HepG2 (cell line): ENCODE data around the gene PABPC1L2A.
"Not testable (repeated sequence)": the region's sequence is repeated elsewhere in the genome, so short reads cannot be mapped to it uniquely, and the experiment has no call there.

ENCODE experiments used
- MAFG ChIP-seq: sonication (generic); formaldehyde crosslinking; IDR thresholded peaks from 2 replicates; pipeline ENCODE4 v1.5.1; 2020; ENCODE audit warnings: mild to moderate bottlenecking, missing genetic modification reagents
- MIER2 ChIP-seq: IDR thresholded peaks from 2 replicates; pipeline ENCODE4 v1.6.1; 2016; ENCODE audit warnings: missing biosample characterization, missing genetic modification reagents
- MTA1 ChIP-seq: sonication (generic); formaldehyde crosslinking; IDR thresholded peaks from 2 replicates; pipeline ENCODE4 v1.4.0; 2020; ENCODE audit warnings: missing genetic modification reagents, mild to moderate bottlenecking, borderline replicate concordance
- NFIC ChIP-seq: IDR thresholded peaks from 2 replicates; pipeline ENCODE4 v1.6.1; 2012; ENCODE audit warnings: mild to moderate bottlenecking, low read length, inconsistent platforms
- TRIM24 ChIP-seq: sonication (generic); formaldehyde crosslinking; IDR thresholded peaks from 2 replicates; pipeline ENCODE4 v1.8.0; 2022; ENCODE audit warnings: mild to moderate bottlenecking, missing genetic modification reagents
- ZMYM4 ChIP-seq: sonication (generic); formaldehyde crosslinking; IDR thresholded peaks from 2 replicates; pipeline ENCODE4 v1.8.1; 2023; ENCODE audit warnings: mild to moderate bottlenecking, missing genetic modification reagents
- ZNF274 ChIP-seq: sonication (generic); formaldehyde crosslinking; IDR thresholded peaks from 2 replicates; pipeline ENCODE4 v1.5.1; 2020; ENCODE audit warnings: mild to moderate bottlenecking, missing genetic modification reagents
- ZNF562 ChIP-seq: sonication (generic); formaldehyde crosslinking; IDR thresholded peaks from 2 replicates; pipeline ENCODE4 v1.8.0; 2022; ENCODE audit warnings: missing genetic modification reagents, borderline replicate concordance
- ZSCAN29 ChIP-seq: sonication (generic); formaldehyde crosslinking; conservative IDR thresholded peaks from 2 replicates; pipeline ENCODE4 v1.4.0; 2020; ENCODE audit warnings: mild to moderate bottlenecking, missing genetic modification reagents
- TF ChIP-seq, protein P1 (sequence below): sonication (generic); formaldehyde crosslinking; IDR thresholded peaks from 2 replicates; pipeline ENCODE4 v1.5.0; 2020; ENCODE audit warnings: mild to moderate bottlenecking, missing genetic modification reagents, moderate library complexity

DNA sequence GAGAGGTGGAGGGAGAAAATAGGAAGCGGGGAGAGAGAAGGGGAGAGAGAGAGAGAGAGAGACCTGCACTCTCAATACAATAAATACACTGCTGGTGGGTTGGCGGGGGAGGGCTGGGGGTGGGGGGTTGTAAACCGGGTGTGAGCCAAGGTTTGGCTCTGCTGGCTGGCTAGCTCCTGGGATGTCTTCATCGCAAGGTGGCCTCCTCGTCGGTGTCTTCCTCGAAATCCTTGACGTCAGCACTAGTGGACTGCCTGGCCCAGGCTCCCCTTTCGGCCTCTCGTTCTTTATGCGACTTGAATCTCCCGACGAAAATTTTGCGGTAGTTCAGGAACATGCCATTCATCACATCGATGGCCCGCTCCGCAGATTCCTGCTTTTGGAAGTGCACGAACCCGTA is 715 bp downstream of the PABPC1L2A start:
- TF ChIP-seq ZSCAN29 (CRISPR knock-in tag); MAFG (CRISPR knock-in tag); ZNF274 (CRISPR knock-in tag); ZNF562 (CRISPR knock-in tag); MIER2 (CRISPR knock-in tag); NFIC; MTA1 (CRISPR knock-in tag); TRIM24; ZMYM4 (CRISPR knock-in tag): not testable (repeated sequence)
- TF ChIP-seq, protein P1, sequence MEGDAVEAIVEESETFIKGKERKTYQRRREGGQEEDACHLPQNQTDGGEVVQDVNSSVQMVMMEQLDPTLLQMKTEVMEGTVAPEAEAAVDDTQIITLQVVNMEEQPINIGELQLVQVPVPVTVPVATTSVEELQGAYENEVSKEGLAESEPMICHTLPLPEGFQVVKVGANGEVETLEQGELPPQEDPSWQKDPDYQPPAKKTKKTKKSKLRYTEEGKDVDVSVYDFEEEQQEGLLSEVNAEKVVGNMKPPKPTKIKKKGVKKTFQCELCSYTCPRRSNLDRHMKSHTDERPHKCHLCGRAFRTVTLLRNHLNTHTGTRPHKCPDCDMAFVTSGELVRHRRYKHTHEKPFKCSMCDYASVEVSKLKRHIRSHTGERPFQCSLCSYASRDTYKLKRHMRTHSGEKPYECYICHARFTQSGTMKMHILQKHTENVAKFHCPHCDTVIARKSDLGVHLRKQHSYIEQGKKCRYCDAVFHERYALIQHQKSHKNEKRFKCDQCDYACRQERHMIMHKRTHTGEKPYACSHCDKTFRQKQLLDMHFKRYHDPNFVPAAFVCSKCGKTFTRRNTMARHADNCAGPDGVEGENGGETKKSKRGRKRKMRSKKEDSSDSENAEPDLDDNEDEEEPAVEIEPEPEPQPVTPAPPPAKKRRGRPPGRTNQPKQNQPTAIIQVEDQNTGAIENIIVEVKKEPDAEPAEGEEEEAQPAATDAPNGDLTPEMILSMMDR (CRISPR knock-in tag) = not testable (repeated sequence)
